AG20443 (cell line): Measurements from ENCODE around the gene MCF2L.

ENCODE experiments used
- DNase-seq: peaks from one replicate; pipeline ENCODE4 v3.0.0; 2012; ENCODE audit warnings: low spot score, mixed read lengths

The MCF2L gene

GRCh38 chr13:112979406-112979902 is 10.4 kb downstream of the MCF2L start:
- DNase-seq, result no peak

- DNase-seq, result no peak
Measured at GRCh38 chr13:112980434-112980833, 11.4 kb downstream of the MCF2L start.

DNA sequence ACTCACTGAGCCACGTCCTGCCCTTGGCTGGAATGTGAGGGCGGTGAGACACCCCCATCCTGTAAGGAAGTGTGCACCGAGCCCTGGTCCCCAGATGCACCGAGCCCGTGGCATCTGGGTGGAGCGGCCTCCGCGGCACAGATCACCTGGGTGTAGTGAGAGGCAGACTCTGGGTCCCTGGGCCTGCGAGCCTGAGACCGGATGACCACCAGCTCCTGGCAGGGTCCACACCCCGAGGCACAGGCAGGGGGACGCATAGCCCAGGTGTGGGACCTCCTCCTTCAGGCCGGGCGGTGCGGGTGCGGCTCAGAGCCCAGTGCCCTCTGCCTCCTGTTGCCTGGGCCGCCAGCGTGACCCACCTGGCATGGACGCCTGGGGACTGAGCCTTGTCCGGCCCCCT is 12.4 kb downstream of the MCF2L start:
- DNase-seq, result no peak

DNA sequence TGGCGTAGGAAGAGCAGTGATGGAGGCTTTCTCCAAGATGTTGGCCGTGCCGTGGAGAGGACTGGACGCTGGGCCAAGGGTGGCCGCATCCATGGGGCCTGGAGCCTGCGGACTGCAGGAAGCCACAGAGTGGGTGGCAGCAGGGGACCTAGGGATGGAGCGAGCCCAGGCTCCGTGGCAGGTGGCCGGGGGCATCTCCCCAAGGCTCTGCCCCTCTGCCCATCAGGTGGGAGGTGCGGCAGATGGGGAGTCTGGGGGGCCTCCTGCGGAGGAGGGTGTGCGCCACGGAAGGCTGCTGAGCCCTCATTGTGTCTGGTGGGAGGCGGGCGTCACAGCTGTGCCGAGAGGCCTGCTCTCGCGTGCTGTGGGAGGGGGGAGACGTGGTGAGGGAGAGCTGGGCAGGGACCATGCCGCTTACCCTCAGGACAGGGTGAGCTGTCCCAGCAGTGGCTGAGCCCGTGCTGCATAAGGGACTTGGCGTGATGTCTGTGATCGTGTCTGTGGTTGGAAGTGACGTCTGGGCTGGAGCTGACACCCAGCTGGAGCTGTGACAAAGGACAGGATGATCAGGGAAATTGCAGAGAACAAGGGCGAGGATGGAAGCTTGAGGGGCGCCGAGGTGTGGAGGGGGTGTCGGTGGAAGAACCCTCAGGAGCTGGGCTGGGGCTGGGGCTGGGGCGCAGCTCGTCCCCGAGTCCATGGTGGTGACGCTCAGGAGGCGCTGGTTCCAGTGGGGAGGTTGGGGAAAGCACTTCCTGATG is 13.4 kb downstream of the MCF2L start:
- DNase-seq, result no peak

DNA sequence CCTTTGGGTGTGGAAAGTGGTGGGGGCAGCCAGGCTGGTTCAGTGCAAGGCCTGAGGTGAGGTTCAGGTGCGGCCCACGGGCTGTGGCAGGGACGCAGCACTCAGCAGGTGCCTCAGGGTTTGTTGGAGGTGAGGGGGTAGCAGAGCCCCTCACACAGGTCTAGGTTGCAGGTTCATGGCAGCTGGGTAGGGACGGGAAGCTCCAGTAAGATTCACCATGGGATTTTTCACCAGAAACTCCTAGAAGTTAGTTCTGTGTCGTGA is 14.0 kb downstream of the MCF2L start:
- no peak for DNase-seq

- DNase-seq, result no peak
Measured at GRCh38 chr13:112983428-112984196, 14.6 kb downstream of the MCF2L start.

- no peak for DNase-seq
Measured at GRCh38 chr13:112984501-112984900, 15.5 kb downstream of the MCF2L start.

GRCh38 chr13:112984954-112985802 is 16.2 kb downstream of the MCF2L start:
- no peak for DNase-seq

- no peak for DNase-seq
Measured at GRCh38 chr13:112985803-112986408, 16.9 kb downstream of the MCF2L start.

- DNase-seq, result no peak
Measured at GRCh38 chr13:112986470-112986869, 17.5 kb downstream of the MCF2L start.

DNA sequence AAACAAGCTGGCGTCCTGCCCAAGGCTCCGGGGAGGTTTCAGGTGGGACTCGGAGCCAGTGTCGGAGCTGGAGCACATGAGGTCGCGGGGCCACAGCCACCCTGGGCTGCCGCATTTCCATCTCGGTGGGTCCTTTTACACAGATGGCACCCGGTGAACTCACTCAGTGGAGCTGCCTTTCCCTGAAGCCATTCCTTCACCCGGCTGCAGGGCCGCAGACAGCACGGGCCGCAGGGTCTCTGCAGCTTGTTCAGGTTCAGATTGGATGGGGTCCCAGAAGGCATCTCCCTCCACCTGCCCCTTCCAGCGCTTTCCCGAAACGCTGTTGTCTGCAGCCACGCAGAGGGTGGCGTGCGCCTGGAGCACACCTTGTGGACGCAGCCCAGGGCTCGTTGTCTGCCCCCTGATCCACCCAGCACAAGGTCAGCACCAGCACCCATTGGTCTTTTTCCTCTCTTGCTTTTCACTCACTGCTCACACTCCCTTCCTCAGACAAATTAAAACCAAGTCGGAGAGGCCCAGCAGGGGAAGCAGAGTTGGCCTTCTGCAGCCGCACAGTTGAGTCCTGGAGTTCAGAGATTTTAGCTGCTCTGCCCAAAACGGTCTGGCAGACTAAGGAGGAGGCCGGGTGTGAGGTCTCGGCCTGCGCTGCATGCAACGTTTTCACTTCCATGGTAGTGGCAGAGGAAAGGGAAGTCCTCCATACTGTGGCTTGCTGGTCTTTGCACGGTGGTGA is 18.1 kb downstream of the MCF2L start:
- no peak for DNase-seq

GRCh38 chr13:112987682-112988024 is 18.6 kb downstream of the MCF2L start:
- no peak for DNase-seq

GRCh38 chr13:112990783-112991182 is 21.8 kb downstream of the MCF2L start:
- no peak for DNase-seq

GRCh38 chr13:112991609-112992008 is 22.6 kb downstream of the MCF2L start:
- DNase-seq, result no peak

- no peak for DNase-seq
Measured at GRCh38 chr13:112992931-112993680, 24.1 kb downstream of the MCF2L start.

DNA sequence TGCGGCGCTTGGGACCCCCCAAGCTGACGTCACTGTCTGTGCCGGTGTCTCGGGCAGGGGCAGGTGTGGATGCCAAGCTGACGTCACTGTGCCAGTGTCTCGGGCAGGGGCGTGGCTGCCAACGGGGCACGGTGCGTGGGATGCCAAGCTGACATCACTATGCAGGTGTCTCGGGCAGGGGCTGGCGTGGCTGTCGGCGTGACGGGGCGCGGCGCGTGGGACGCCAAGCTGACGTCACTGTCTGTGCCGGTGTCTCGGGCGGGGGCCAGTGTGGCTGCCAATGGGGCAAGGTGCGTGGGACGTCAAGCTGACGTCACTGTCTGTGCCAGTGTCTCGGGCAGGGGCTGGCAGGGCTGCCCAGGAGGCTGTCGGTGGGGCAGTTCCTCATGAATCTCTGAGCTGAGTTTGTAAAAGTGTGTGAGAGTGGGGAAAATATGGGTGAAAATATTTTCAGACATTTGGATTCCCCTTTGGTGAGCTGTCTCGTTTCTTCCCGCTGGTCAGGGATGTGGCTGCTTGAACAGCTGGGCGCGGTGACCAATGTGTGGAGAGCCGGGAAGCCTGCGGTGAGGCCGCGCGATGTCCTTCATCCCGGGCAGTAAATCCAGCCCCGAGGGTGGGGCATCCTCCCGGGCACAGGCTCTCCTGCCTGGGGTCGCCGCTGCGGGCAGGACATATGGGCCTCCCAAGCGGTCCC is 25.2 kb downstream of the MCF2L start:
- no peak for DNase-seq

DNA sequence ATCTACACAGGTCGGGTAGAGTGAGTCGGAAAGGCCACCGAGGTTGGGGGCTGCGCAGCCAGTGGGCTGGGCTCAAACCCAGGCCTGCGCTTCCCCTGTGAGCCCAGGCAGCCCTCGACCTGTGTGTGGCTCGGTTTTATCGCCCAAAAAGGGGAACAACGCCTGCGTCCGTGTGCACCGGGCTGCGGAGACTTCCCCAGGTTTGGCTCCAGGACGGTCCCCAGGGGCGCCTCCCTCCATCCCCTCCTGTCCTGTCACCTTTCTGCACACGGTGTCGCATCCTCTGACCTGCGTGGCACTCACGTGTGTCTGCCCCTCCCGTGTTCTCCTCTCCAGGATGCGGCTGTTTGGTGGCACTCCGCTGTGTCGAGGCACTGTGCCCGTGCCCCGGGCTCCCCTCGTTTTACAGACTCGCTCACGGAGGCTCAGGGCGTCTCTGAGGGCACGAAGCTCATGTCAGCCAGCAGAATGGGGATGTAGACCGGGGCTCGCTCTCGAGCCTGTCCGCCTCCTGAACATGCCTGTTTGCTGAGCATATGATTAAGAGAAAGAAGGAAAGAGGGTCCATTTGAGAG is 25.9 kb downstream of the MCF2L start:
- DNase-seq, result no peak

- no peak for DNase-seq
Measured at GRCh38 chr13:112995395-112996191, 26.6 kb downstream of the MCF2L start.

DNA sequence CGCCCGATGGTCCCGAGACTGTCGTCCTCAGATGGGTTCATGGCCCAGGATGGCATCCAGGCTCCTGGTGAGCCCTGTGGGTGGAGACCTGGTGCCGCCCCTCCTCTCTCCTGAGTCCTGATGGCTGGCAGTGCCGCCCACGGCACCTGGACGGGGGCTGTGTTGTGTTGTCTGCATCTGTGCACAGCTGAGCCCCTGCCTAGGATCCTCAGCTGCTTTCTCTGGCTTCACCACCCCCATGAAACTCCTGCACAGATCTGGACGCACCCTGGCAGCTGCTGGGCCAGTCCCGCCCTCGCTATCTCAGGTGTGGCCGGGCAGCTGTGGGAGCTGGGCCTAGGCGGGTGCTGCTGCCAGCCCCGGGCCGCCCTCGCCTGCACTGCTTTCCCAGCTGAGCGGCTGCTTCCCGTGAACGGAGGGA is 27.7 kb downstream of the MCF2L start:
- no peak for DNase-seq
